KG1 (cell line): ENCODE measurements around the gene RASAL2.
"Not testable (repeated sequence)": the region's sequence is repeated elsewhere in the genome, so short reads cannot be mapped to it uniquely, and the experiment has no call there.

Experiments
- DNase-seq: peaks from one replicate; lab custom pipeline; 2025; lab: John Stamatoyannopoulos, UW

Gene RASAL2

DNA sequence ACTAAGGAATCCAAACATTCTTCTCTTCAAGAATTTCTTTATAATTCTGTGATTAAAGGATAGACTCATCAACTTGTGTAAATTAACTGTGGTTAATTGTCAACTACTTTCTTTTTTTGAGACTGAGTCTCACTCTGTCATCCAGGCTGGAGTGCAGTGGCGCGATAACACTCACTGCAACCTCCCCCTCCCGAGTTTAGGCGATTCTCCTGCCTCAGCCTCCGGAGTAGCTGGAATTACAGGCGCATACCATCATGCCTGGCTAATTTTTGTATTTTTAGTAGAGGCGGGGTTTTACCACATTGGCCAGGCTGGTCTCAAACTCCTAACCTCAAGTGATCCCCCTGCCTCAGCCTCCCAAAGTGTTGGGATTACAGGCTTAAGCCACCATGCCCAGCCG lies 296.4 kb downstream of the RASAL2 start:
- DNase-seq, result not testable (repeated sequence)

DNA sequence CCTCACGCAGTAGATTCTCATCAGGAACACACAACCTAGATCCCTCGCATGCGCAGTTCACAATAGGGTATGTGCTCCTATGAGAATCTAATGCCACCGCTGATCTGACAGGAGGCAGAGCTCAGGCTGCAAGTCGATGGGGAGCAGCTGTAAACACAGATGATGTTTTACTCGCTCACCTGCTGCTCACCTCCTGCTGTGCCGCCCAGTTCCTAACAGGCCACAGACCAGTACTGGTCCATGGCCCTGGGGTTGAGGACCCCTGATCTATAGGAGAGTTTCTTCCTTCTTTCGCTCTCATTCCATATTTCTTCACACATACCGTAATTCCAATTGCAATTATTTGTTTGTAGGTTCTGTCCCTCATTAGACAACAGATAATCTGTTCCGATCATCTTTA lies 299.5 kb downstream of the RASAL2 start:
- DNase-seq, result no peak

DNA sequence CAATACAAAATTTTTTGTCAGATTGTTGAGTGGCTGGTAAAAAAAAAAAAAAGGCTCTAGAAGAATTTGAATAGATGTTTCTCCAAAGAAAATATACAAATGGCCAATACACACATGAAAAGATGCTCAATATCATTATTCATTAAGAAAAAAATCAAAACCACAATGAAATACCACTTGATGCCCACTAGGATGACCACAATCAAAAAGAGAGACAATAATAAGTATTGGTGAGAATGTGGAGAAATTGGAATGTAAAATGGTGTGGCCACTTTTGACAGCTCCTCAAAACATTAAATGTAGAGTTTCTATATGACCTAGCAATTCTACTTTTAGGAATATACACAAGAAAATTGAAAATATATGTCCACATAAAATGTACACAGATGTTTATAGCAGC lies 302.9 kb downstream of the RASAL2 start:
- no peak for DNase-seq

DNA sequence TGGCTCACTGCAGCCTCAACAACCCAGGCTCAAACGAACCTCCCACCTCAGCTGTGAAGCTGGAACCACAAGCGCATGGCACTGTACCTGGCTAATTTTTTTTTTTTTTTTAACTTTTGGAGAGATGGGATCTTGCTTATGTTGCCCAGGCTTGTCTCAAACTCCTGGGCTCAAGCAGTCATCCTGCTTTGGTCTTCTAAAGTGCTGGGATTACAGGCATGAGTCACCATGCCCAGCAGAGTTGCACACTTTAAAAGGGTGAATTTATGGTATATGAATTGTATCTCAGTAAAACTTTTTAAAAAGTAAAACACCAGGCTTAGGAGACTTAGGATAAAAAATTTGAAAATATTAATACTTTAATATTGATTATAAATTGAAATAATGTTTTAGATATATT lies 303.8 kb downstream of the RASAL2 start:
- DNase-seq, result no peak

DNA sequence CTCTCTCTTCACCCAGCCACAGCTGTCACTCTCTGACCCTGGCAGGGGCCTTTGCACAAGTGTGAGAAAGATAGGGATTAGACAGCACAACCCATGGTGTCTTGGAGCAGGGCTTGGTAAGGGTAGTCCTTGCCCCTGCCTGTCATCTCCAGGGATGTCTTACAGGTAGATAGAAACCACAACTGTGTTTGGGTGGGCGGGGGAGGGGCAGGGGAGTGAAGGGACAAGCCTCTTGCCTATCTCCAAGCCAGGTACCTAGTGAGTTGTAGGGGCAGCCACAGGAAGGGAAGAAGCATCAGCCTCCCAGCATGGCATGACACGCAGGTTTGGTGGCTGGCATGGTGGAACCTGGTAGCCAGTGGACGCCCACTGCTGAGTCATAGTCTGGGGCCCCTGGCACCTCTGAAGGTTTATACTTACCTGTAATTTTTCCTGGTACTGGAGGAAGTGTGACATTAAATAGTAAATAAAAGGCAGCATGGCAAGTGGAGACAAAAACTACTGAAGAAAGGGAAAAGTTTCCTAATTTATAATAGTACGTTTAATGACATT lies 305.3 kb downstream of the RASAL2 start:
- DNase-seq, result no peak

DNA sequence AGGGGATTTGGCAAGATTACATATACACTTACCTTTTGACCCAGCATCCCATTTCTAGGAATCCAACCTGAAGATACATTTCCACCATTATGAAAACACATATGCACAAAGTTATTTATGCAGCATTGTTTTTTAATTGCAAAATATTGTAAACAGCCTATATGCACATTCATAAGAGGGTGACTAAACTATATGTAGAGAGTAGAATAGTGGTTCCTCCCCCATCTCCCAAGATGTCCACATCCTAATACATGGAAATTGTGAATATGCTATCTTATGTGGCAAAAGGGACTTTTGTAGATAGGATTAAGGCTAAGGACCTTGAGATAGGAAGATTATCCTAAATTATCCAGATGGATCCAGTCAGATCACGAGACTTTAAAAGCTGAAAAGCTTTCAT lies 311.2 kb downstream of the RASAL2 start:
- DNase-seq, result no peak

DNA sequence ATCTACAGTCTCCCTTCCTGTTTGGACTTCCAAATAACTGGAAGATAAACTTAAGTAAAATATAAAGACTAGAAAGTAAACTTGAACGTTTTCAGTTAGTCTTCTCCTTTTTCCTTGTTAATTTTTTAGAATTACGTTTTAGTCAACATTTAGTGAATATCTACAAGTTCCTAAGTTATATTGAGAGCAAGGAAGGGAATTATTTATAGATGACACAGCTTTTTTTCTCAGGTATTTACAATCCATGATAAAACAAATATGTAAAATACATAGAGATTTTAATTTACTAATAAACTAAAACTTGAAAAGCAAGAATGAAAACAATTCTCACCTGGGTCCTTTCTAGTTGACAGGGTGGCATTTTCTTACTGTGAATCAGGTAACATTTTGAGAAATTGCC lies 313.3 kb downstream of the RASAL2 start:
- DNase-seq, result no peak

DNA sequence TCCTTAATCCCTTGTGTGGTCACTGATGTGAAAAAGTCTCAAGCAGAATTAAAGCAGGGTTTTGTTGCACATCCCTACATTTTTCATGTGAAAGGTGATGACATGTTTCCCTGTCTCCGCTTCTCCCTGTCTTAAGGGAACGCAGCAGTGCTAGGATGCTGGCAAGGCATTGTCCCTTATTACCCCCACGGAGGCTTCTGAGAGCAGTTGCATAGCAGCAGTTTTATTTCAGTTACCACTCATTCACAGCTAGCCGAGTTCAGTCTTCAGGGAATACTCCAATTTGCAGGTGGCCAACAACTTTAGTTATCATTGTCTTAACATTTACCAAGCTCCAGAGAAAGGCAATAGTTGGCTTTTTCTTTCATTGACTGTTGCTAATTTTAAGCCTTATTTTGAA lies 313.8 kb downstream of the RASAL2 start:
- DNase-seq, result no peak

DNA sequence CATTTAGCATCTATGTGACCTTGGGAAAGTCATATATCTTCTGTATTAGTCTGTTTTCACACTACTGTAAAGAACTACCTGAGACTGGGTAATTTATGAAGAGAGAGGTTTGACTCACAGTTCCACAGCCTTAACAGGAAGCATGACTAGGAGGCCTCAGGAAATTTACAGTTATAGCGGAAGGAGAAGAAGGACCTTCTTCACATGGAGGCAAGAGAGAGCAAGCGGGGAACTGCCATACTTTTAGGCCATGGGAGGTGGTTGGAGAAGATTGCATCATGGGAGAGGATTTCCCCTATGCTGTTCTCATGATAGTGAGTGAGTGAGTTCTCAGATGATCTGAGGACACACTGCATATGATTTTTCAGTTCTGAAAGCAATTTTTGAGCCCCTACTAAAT lies 315.0 kb downstream of the RASAL2 start:
- DNase-seq, result no peak

DNA sequence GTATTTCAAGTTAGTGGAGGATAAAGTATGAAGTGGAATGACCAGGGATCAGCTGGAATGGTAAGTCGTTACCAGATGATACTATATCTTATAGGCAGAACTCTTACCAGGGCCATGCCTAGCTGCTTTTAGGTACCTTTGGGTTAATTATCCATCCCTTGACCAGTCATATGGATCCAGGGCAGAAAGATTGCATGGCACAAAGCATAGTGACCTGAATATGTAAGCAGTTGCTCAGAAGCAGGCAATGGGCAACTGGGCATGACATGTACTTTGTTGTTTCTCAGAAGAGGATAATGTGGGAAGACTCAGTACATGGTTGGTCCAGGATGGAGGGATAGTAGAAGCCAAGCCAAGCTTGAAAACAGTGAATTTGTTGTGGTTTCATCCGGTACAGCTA lies 315.6 kb downstream of the RASAL2 start:
- no peak for DNase-seq

DNA sequence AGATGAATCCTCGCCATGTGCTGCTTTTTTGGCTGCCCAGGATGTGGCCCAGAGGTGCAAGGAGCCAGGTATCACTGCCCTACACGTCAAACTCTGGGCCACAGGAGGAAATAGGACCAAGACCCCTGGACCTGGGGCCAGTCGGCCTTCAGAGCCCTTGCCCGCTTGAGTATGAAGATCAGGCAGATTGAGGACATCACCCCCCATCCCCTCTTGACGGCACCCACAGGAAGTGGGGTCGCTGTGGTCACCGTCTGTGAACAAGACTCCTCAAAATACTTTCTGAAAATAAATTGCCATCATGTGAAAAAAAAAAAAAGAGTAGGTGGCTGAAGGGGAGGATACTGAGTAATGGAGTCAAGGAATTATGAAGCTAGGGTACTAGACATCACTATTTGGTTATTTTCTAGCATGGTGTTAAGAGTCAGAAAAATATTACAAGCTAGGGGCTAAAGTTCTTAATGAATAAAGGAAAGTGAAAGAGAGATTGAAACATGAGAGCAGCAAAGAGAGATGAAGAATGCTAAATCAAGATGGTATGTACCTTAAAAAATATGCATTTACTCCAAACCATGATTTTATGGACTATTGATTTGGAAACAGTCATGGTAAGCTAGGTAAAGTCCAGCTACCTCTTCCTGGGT lies 318.0 kb downstream of the RASAL2 start:
- no peak for DNase-seq

DNA sequence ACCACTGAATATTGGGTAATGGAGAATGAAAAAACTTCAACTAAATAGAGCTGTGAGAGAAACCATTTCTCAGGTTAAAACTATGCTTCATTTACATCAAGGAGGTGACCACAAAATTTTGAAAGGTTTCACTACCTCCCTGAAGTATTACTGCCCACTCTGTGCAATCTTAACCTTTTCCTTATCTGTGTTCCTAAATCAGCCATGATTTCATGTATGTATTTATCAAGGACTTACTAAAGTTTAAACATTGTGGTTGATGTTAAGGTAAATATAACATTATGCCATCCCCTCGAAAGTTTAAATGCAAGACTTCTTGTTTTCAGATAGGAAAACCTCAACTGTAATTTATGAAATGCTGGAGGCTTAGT lies 318.5 kb downstream of the RASAL2 start:
- DNase-seq, result no peak

DNA sequence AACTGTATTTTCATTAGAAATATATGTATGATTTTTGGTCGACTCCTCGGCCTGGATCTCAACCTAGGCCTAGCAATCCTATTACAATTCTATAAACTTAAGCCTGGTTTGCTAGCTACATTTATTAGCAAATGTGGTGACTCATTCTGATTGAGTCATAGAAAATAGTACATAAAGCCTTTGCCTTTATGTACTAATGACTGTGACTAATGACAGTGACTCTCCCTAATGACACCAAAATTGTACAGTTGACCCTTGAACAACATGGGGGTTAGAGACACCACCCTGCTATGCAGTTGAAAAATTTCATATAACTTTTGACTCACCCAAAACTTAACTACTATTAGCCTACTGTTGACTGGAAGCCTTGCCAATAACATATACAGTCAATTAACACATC lies 324.0 kb downstream of the RASAL2 start:
- no peak for DNase-seq

DNA sequence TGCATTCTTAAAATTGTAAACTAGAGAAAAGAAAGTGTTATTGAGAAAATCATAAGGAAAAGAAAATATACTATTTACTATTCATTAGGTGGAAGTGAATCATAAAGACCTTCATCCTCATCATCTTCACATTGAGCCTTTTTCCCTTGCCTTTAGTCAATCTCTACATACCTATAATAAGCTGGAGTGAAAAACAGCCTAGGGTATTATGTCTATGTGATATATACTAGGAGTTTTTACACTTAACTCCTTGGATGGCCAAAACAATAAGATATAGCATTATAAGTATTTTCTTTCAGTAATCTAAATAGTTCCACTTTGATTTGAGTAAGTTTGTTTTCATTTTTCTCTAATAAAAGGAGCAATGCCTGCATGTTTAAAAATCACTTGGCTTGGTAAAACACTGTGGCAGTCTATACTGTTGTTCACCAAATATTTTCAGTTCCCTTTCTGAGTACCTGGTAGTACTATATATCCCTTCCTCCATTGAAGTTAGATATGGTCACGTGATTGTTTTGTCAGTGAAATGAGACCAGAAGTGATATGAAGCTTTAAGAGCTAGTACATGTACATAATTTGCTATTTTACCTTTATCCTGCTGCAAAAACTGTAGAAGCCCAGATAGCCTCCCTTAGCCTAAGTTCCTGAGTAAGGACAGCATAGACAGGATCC lies 324.5 kb downstream of the RASAL2 start:
- DNase-seq, result no peak

DNA sequence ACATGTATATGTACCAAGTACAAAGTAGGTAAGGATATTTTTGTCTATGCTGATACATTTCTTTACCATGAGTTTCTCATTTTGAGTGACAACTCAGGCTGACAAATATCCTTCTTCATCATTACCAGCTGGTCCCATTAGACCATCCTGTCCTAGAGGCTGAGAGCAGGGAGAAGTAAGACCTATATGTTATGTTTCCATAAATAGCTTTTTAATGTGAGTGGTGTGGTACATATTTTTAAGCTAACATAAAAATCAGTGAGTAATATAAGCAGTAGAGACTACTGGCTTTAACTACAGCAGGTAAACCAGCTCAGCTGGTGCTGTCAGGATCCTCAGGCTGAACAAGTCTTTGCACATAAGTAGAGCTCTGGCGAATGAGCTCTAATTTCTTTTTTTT lies 340.5 kb downstream of the RASAL2 start:
- DNase-seq, result no peak

DNA sequence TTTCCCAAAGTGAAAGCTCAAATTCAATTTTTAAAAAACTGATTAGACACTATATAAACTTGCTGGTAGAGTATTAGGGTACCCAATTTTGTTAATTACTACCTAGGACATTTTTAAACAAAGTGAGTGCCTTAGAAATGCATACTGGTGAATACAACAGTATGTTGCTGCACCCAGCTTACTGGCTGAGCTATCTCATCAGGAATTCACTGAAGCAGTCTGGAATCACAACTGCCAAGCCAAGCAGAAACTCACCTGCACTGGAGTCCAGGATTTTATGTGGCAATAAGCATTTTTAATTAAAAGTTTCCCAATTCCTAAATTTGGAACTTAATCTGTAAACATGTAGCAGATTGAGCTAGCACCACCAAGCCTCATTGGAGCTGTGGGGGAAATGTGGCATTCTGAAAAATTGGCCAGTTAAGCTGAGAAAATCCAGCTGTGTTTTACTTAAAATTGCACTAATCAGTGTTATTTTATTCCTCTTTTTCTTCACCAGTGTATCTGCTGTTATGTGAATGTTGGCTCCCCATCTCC lies 341.1 kb downstream of the RASAL2 start:
- DNase-seq, result no peak

DNA sequence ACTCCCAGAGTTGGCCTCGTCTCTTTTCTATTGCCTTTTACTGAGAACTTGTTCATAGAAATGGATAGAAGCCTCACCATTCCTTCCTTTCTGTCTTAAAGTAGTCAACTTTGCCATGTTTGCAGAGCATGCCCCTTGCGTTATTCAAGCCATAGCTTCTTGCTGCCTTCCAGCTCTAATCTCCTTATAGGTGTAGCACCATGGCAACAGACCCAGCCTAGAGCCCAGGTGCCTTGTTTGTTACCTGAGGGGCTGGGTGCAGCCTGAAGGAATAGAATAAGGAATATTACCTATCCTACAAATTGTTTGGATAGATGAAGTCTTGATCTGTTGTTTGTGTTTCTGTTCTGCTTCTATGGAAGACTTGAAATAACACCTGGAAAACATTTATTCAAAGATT lies 343.0 kb downstream of the RASAL2 start:
- no peak for DNase-seq

DNA sequence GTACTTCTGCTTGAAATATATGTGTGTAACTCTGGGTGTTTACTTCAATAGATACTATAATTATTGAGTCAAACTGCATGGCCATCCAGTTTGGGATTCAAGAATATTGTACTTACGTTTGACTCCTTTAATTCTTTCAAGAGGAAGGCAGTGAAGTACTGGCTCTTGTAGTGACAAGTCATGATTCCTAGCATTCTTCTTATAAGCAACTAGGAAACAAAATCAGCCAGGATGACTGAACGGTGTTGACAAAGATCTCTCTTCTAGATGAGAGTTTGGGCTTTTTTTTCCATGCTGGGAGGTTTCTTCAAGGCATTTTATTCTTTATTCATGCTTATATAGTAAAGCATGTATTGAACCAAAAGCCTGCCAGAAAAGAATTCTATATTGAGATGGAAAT lies 344.5 kb downstream of the RASAL2 start:
- no peak for DNase-seq

DNA sequence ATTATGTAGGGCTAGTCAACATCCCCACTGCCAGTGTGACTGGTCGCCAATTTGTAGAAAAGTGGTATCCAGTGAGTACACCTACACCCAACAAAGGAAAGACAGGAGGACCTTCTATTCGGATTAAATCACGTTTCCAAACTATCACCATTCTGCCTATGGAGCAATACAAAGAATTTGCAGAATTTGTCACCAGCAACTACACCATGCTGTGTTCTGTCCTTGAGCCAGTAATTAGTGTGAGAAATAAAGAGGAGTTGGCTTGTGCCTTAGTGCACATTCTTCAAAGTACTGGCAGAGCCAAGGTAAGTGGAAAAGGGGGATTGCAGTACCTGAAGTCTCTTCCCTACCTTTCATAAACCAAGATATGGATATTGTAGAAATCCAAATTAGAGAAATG lies 349.0 kb downstream of the RASAL2 start:
- no peak for DNase-seq

DNA sequence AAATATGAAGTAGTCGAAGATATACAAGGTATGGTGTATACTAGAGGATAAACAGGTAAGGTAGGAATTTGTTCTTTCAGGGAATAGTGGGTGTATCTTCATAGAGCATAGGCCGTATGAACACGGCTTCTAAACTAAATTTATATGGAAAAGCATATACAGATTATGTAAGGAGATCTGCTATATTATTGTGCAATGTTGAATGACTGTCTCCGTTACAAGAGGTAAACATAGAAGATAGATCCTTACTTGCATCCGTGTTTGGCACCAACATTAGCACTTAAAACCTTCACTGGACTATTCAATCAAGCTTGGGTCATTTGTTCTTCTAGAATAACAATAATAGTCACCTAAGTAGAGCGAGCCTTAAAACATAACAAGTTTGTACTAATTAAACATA lies 357.0 kb downstream of the RASAL2 start:
- DNase-seq, result no peak

DNA sequence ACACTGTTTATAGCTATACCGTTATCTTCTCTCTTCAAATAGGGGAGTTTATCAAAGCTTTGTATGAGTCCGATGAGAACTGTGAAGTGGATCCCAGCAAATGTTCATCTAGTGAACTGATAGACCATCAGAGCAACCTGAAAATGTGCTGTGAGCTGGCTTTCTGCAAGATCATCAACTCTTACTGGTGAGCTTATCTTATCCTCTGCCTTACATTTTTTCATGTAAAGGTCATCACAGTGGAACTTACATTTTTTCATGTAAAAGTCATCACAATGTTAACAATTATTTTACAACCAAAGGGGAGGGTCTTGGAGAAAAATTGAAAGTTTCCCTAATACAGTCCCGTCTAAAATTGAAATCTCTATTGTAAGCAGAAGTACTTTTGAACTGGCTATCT lies 357.6 kb downstream of the RASAL2 start:
- no peak for DNase-seq

DNA sequence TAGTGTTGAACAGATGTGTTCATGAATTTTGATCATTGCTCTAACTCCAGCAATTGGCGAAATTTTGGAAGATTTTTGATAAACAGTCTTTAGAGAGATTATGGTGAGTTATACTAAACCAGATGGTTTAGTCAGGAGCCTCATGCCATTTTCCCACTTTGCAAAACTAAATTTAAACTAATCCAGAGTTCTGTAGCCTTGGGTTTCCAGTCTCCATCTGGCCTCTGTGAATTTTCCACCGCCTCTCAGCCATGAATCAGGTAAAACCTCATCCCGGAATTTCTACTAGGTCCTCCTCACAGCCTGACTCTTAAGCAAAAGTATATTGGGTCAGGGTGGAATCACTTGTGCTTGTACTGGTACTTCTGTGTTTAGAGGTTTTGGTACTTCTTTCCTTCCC lies 358.1 kb downstream of the RASAL2 start:
- DNase-seq, result no peak

DNA sequence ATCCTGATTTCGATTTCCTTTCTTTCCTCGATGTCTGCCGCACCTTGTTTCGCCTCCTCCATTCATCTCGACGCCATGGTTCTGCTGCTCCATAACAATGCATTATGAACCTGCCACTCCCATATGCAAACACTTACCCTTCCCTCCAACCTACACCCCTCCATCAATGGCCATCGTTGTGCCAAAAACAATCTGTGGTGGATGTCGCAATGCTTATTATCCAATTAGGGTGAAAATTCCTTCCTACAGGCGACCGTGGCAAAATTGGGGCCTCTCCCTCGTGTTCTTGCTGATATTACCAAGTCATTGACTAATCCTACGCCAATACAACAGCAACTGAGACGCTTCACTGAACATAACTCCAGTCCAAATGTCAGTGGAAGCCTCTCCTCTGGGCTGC lies 362.6 kb downstream of the RASAL2 start:
- no peak for DNase-seq

DNA sequence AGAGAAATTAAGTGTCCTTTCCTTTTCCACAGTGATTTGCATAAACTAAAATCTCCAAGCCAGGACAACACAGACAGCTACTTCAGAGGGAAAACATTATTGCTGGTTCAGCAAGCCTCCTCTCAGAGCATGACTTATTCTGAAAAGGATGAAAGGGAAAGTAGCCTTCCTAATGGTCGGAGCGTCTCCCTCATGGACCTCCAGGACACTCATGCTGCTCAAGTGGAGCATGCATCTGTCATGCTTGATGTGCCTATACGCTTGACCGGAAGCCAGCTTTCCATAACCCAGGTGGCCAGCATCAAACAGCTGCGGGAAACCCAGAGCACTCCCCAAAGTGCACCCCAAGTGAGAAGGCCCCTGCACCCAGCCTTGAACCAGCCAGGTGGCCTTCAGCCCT lies 363.7 kb downstream of the RASAL2 start:
- no peak for DNase-seq
